Activated T-cell treated with anti-CD3 and anti-CD28 coated beads, Interleukin-2, amount 50 U/mL, for 4 hours (primary cell): Measurements from ENCODE around the gene MAGI3. TPM values are rescaled to one million over a fixed set of nuclear protein-coding genes. Genes with fewer than 3 reads are reported as not detected.
"Not testable (repeated sequence)": the region's sequence is repeated elsewhere in the genome, so short reads cannot be mapped to it uniquely, and the experiment has no call there.

Experiments used
- ATAC-seq, 2 donors: fragments of 200-7000 bp; cut with Tn5 transposase; one replicate each; pipeline ENCODE4 v1.10.0; 2021
- DNase-seq: peaks from one replicate; pipeline ENCODE4 v3.0.0-alpha.2; 2020
- H3K27me3 Mint-ChIP-seq: one replicate; pipeline ENCODE4 v1.8.0; 2021; ENCODE audit warnings: low read depth, mixed read lengths
- H3K36me3 Mint-ChIP-seq: one replicate; pipeline ENCODE4 v1.8.0; 2022; ENCODE audit warnings: mixed read lengths; ENCODE audit not compliant: insufficient read depth
- H3K4me1 Mint-ChIP-seq: one replicate; pipeline ENCODE4 v1.8.0; 2021; ENCODE audit warnings: low read depth, mixed read lengths
- H3K4me3 Mint-ChIP-seq: one replicate; pipeline ENCODE4 v1.8.0; 2021; ENCODE audit warnings: mild to moderate bottlenecking, moderate library complexity, mixed read lengths
- H3K9me3 Mint-ChIP-seq: one replicate; pipeline ENCODE4 v1.8.0; 2021; ENCODE audit warnings: mixed read lengths
- total RNA-seq, 3 donors: library from RNA; stranded (reverse); gene quantifications; one replicate each; pipeline ENCODE4 v1.2.1, GENCODE V29; 2021

MAGI3 gene
- total RNA-seq, 3 donors from 2014 or later, result 2.3 to 2.5 (median 2.5) TPM

GRCh38 chr1:113493533-113493932, 103.2 kb downstream of the MAGI3 start:
- no peaks in the 10 kb centered on the region for H3K27me3 Mint-ChIP-seq

GRCh38 chr1:113505357-113505756, 115.0 kb downstream of the MAGI3 start:
- no peak for ATAC-seq
- H3K9me3 Mint-ChIP-seq, result peaks cover 7% of the 10 kb centered on the region
- no peaks in the 10 kb centered on the region for H3K27me3 Mint-ChIP-seq
- no peak for DNase-seq
- H3K4me1 Mint-ChIP-seq, result no peaks in the 10 kb centered on the region
- no peaks in the 10 kb centered on the region for H3K36me3 Mint-ChIP-seq
- no peak overlapping the region for H3K4me3 Mint-ChIP-seq

More at GRCh38 chr1:113493533-113493932, 103.2 kb downstream of the MAGI3 start:
- Mint-ChIP-seq H3K36me3 (no peaks in the 10 kb centered on the region), H3K4me3 (no peak overlapping the region), H3K4me1 (no peaks in the 10 kb centered on the region), H3K9me3 (peaks cover 48% of the 10 kb centered on the region)
- no peak for ATAC-seq
- no peak for DNase-seq

GRCh38 chr1:113507552-113508214, 117.4 kb downstream of the MAGI3 start:
- H3K4me1 Mint-ChIP-seq, result no peaks in the 10 kb centered on the region
- ATAC-seq (no peak), DNase-seq (no peak)
- H3K9me3 Mint-ChIP-seq, result peaks cover 22% of the 10 kb centered on the region
- H3K4me3 Mint-ChIP-seq, result no peak overlapping the region
- no peaks in the 10 kb centered on the region for H3K36me3 Mint-ChIP-seq
- no peaks in the 10 kb centered on the region for H3K27me3 Mint-ChIP-seq

- no peaks in the 10 kb centered on the region for H3K27me3 Mint-ChIP-seq
- DNase-seq (no peak), ATAC-seq (no peak)
- no peaks in the 10 kb centered on the region for H3K4me1 Mint-ChIP-seq
- no peaks in the 10 kb centered on the region for H3K36me3 Mint-ChIP-seq
- H3K4me3 Mint-ChIP-seq, result no peak overlapping the region
- H3K9me3 Mint-ChIP-seq, result peaks cover 22% of the 10 kb centered on the region
Measured at GRCh38 chr1:113508364-113509164, 118.2 kb downstream of the MAGI3 start.

- not testable (repeated sequence) for H3K27me3 Mint-ChIP-seq, DNase-seq, H3K36me3 Mint-ChIP-seq, H3K4me1 Mint-ChIP-seq, H3K4me3 Mint-ChIP-seq, ATAC-seq
- peaks cover 22% of the 10 kb centered on the region for H3K9me3 Mint-ChIP-seq
Measured at GRCh38 chr1:113509766-113510165, 119.5 kb downstream of the MAGI3 start.

- no peak overlapping the region for H3K4me3 Mint-ChIP-seq
- ATAC-seq (no peak), DNase-seq (no peak)
- peaks cover 26% of the 10 kb centered on the region for H3K9me3 Mint-ChIP-seq
- H3K27me3 Mint-ChIP-seq, result no peaks in the 10 kb centered on the region
- H3K36me3 Mint-ChIP-seq, result no peaks in the 10 kb centered on the region
- no peaks in the 10 kb centered on the region for H3K4me1 Mint-ChIP-seq
Measured at GRCh38 chr1:113511269-113511668, 121.0 kb downstream of the MAGI3 start.

- ATAC-seq (no peak), DNase-seq (no peak)
- H3K4me3 Mint-ChIP-seq, result no peak overlapping the region
- H3K4me1 Mint-ChIP-seq, result peaks cover 2% of the 10 kb centered on the region
- H3K27me3 Mint-ChIP-seq, result no peaks in the 10 kb centered on the region
- H3K9me3 Mint-ChIP-seq, result peaks cover 17% of the 10 kb centered on the region
- no peaks in the 10 kb centered on the region for H3K36me3 Mint-ChIP-seq
Measured at GRCh38 chr1:113515498-113515897, 125.2 kb downstream of the MAGI3 start.

GRCh38 chr1:113517346-113517745, 127.0 kb downstream of the MAGI3 start:
- peaks cover 4% of the 10 kb centered on the region for H3K36me3 Mint-ChIP-seq
- H3K4me3 Mint-ChIP-seq, result no peak overlapping the region
- no peaks in the 10 kb centered on the region for H3K27me3 Mint-ChIP-seq
- H3K9me3 Mint-ChIP-seq, result peaks cover 4% of the 10 kb centered on the region
- ATAC-seq, result no peak
- H3K4me1 Mint-ChIP-seq, result peaks cover 2% of the 10 kb centered on the region
- DNase-seq, result no peak

GRCh38 chr1:113517983-113518382, 127.7 kb downstream of the MAGI3 start:
- H3K9me3 Mint-ChIP-seq, result peaks cover 5% of the 10 kb centered on the region
- H3K4me1 Mint-ChIP-seq, result peaks cover 2% of the 10 kb centered on the region
- H3K36me3 Mint-ChIP-seq, result peaks cover 4% of the 10 kb centered on the region
- H3K27me3 Mint-ChIP-seq, result no peaks in the 10 kb centered on the region
- ATAC-seq, result no peak
- H3K4me3 Mint-ChIP-seq, result no peak overlapping the region
- DNase-seq, result no peak

GRCh38 chr1:113519556-113519955, 129.2 kb downstream of the MAGI3 start:
- ATAC-seq, result no peak
- peaks cover 10% of the 10 kb centered on the region for H3K36me3 Mint-ChIP-seq
- peaks cover 2% of the 10 kb centered on the region for H3K4me1 Mint-ChIP-seq
- peaks cover 5% of the 10 kb centered on the region for H3K27me3 Mint-ChIP-seq
- no peak overlapping the region for H3K4me3 Mint-ChIP-seq
- H3K9me3 Mint-ChIP-seq, result peaks cover 10% of the 10 kb centered on the region
- DNase-seq, result no peak

GRCh38 chr1:113530021-113530420, 139.7 kb downstream of the MAGI3 start:
- no peaks in the 10 kb centered on the region for H3K27me3 Mint-ChIP-seq
- DNase-seq, result no peak
- no peak overlapping the region for H3K4me3 Mint-ChIP-seq
- no peaks in the 10 kb centered on the region for H3K36me3 Mint-ChIP-seq
- H3K9me3 Mint-ChIP-seq, result peaks cover 7% of the 10 kb centered on the region
- no peaks in the 10 kb centered on the region for H3K4me1 Mint-ChIP-seq
- no peak for ATAC-seq

GRCh38 chr1:113531321-113531720, 141.0 kb downstream of the MAGI3 start:
- no peaks in the 10 kb centered on the region for H3K4me1 Mint-ChIP-seq
- peaks cover 4% of the 10 kb centered on the region for H3K9me3 Mint-ChIP-seq
- no peaks in the 10 kb centered on the region for H3K27me3 Mint-ChIP-seq
- no peak for DNase-seq
- H3K4me3 Mint-ChIP-seq, result no peak overlapping the region
- H3K36me3 Mint-ChIP-seq, result no peaks in the 10 kb centered on the region
- no peak for ATAC-seq

GRCh38 chr1:113533061-113533460, 142.7 kb downstream of the MAGI3 start:
- Mint-ChIP-seq H3K9me3 (peaks cover 9% of the 10 kb centered on the region), H3K4me3 (no peak overlapping the region), H3K36me3 (peaks cover 2% of the 10 kb centered on the region), H3K27me3 (no peaks in the 10 kb centered on the region), H3K4me1 (no peaks in the 10 kb centered on the region)
- DNase-seq (no peak), ATAC-seq (no peak)

- no peak for ATAC-seq
- peaks cover 3% of the 10 kb centered on the region for H3K36me3 Mint-ChIP-seq
- no peaks in the 10 kb centered on the region for H3K27me3 Mint-ChIP-seq
- no peak for DNase-seq
- no peaks in the 10 kb centered on the region for H3K4me1 Mint-ChIP-seq
- no peak overlapping the region for H3K4me3 Mint-ChIP-seq
- peaks cover 5% of the 10 kb centered on the region for H3K9me3 Mint-ChIP-seq
Measured at GRCh38 chr1:113534130-113534817, 144.0 kb downstream of the MAGI3 start.
